Measurements from ENCODE around the gene KLF6. TPM values are rescaled to one million over a fixed set of nuclear protein-coding genes. Genes with fewer than 3 reads are reported as not detected.

KLF6 gene
- total and polyA plus RNA-seq, 9 of the 15 experiments (the other 6 are each of a cell fraction or from before 2014, with no cell fraction given), result 3.2 to 23.9 (median 8.0) TPM

DNA sequence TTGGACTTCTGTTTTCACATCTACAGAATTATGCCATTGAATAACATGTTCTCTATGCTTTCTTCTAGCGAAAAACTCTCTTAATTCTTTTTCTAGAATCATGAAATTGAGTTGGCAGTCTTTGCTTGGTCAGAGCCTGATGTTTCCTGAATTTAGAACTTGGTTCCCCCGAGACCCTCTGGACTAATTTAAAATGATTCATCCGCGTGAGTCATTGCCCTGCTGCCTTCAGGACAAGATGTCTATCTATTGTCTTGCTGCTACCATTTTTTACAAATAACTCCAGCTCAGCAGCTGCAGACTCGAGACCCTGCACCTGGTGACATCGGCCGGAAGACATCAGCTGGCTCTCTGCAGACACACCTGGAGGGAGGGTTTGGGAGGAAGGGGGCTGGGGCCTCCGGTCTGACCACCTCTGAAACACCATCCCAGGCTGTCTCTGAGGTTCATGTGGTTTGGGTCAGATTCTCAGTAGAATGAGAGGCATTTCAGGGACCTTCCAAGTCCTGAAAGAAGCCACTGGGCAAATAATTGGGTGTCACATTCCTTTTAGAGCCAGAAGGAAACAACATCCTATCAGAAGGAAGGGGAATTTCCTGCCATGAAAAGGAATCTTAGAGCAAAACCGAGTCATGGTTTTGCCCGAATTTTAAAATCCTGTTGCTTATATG is 20.9 kb upstream of the KLF6 start (continued):
- TF ChIP-seq, protein P1, sequence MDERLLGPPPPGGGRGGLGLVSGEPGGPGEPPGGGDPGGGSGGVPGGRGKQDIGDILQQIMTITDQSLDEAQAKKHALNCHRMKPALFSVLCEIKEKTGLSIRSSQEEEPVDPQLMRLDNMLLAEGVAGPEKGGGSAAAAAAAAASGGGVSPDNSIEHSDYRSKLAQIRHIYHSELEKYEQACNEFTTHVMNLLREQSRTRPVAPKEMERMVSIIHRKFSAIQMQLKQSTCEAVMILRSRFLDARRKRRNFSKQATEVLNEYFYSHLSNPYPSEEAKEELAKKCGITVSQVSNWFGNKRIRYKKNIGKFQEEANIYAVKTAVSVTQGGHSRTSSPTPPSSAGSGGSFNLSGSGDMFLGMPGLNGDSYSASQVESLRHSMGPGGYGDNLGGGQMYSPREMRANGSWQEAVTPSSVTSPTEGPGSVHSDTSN (CRISPR knock-in tag; IDR thresholded peaks at IDR 0.05; ENCODE audit: low read depth), result no peak
- TF ChIP-seq, protein P1 (tag; conservative IDR thresholded peaks at IDR 0.05; ENCODE audit: low read depth), result no peak
- TF ChIP-seq CHD4 (IDR thresholded peaks at IDR 0.05; ENCODE audit: insufficient read depth, insufficient replicate concordance, low read depth, low read length, poor library complexity, severe bottlenecking) (peak; percentile 25), ZNF197 (CRISPR knock-in tag; IDR thresholded peaks at IDR 0.05; ENCODE audit: low read depth) (no peak), GABPB2 (CRISPR knock-in tag; conservative IDR thresholded peaks at IDR 0.05) (no peak), HMG20B (CRISPR knock-in tag; IDR thresholded peaks at IDR 0.05) (no peak), POLR2G (IDR thresholded peaks at IDR 0.05; ENCODE audit: low read depth, low read length) (no peak), ARNT (IDR thresholded peaks at IDR 0.05) (peak in 1 of 2 experiments; percentile 38; a peak in 2 of 4 replicates), FOXP1 (CRISPR knock-in tag; IDR thresholded peaks at IDR 0.05) (no peak), STAT5B (CRISPR knock-in tag; IDR thresholded peaks at IDR 0.05) (no peak), ETS2 (tag; IDR thresholded peaks at IDR 0.05; ENCODE audit: borderline replicate concordance, poor library complexity, severe bottlenecking) (no peak), SIN3B (IDR thresholded peaks at IDR 0.05; ENCODE audit: low read depth) (no peak), BDP1 (IDR thresholded peaks at IDR 0.05; ENCODE audit: insufficient read depth, insufficient read length) (no peak), SMC3 (conservative IDR thresholded peaks at IDR 0.05; ENCODE audit: insufficient read depth, low read depth, low read length) (no peak), SRSF7 (optimal IDR thresholded peaks at IDR 0.05; ENCODE audit: low read depth, low read length) (no peak), EGR1 (conservative IDR thresholded peaks at IDR 0.05) (no peak), MYNN (IDR thresholded peaks at IDR 0.05) (no peak), MYNN (CRISPR knock-in tag; IDR thresholded peaks at IDR 0.05) (no peak), TFAM (CRISPR knock-in tag; conservative IDR thresholded peaks at IDR 0.05) (no peak), ZC3H4 (CRISPR knock-in tag; IDR thresholded peaks at IDR 0.05; ENCODE audit: borderline replicate concordance) (no peak), ETV6 (IDR thresholded peaks at IDR 0.05; ENCODE audit: borderline replicate concordance in 1 of 2, low read depth in 2 of 2, low read length in 1 of 2) (no peak), ETV6 (CRISPR knock-in tag; IDR thresholded peaks at IDR 0.05; ENCODE audit: borderline replicate concordance) (no peak), HIVEP1 (CRISPR knock-in tag; IDR thresholded peaks at IDR 0.05) (no peak), ZNF75A (CRISPR knock-in tag; IDR thresholded peaks at IDR 0.05) (no peak), ZZZ3 (IDR thresholded peaks at IDR 0.05) (no peak), ZNF23 (CRISPR knock-in tag; IDR thresholded peaks at IDR 0.05) (no peak)

Data from K562 (cell line).